ENCODE results near the gene SLC15A5.

Gene SLC15A5

DNA sequence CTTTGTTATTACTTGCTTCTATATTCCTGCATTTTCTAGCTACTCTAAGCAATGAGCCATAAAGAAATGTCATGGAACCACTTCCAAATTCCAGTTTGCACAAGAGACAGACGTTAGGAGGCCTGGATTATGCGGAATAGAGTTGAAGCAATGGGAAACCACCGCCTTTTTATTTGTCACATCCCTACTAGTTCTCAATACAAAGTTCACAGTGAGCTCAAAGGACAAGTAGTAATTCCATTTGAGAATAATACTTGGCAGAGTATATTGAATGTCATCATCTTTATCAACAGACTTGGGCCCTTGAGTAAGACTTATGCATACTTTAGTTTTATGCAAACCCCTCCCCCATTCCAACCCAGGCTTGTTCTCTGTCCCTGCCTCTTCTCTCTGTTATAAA is 3.7 kb upstream of the SLC15A5 start:
- Histone ChIP-seq H3K4me3 (no peak overlapping the region), H3K9ac (ENCODE audit: insufficient read length) (no peak overlapping the region), H3K9me3 (ENCODE audit: low read depth, low read length) (no peaks in the 10 kb centered on the region), H3K36me3 (ENCODE audit: insufficient read depth, low read length) (no peaks in the 10 kb centered on the region), H3K27ac (no peak overlapping the region)
- no peak for TF ChIP-seq POLR2AphosphoS5 (IDR thresholded peaks at IDR 0.05; ENCODE audit: borderline replicate concordance, low read depth, low read length)
- TF ChIP-seq EZH2 (IDR thresholded peaks at IDR 0.05), result no peak
- DNase-seq (ENCODE audit: low read depth, low spot score), result no peak

DNA sequence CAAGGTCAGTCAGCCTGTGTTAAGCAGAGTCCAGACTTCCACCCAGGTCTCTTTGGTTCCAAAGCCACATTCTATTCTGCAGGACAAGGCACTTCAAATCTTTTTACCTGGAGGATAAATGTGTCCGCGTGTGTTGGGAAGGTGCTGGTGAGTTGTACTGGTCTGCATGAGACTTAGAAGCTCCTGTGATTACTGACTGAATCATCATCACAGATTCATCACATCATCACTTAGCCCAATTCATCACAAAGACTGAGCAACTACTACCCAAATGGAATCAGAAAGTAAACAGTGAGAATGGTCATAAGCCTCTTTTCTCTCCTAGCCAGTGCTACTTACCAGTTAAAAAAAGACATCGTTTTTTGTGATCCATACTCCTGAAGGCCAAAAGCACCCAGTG is 5.3 kb downstream of the SLC15A5 start:
- Histone ChIP-seq H3K4me3 (no peak overlapping the region), H3K9ac (ENCODE audit: insufficient read length) (no peak overlapping the region)
- TF ChIP-seq POLR2AphosphoS5 (IDR thresholded peaks at IDR 0.05; ENCODE audit: borderline replicate concordance, low read depth, low read length) (no peak), EZH2 (IDR thresholded peaks at IDR 0.05) (no peak), FOXP2 (optimal IDR thresholded peaks at IDR 0.05; ENCODE audit: control extremely low read depth, extremely low read length, insufficient read depth) (no peak)

DNA sequence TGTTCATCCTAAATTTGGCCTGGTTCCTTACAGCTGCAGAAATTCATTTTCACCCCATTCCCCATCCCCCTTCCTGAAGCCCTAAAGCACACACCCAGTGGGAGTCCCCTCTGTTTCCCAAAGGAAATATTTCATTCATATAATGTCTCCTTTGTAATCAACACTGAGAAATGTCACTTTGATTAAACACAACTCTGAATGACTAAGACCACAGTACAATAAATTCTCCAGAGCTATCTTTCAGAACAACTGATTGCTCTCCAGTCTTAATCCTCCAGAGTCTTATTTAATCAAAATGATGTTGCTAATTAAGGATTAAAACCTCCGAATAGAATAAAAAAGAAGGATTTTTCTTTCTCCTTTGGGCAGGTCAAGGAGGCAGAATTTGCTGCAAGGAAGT is 6.4 kb downstream of the SLC15A5 start:
- no peak for TF ChIP-seq POLR2AphosphoS5 (IDR thresholded peaks at IDR 0.05; ENCODE audit: borderline replicate concordance, low read depth, low read length)
- H3K4me3 ChIP-seq, result no peak overlapping the region
- no peak overlapping the region for H3K27ac ChIP-seq
- H3K9ac ChIP-seq (ENCODE audit: insufficient read length), result no peak overlapping the region
- H3K36me3 ChIP-seq (ENCODE audit: insufficient read depth, low read length), result no peaks in the 10 kb centered on the region
- no peak for DNase-seq (ENCODE audit: low read depth, low spot score)
- no peaks in the 10 kb centered on the region for H3K9me3 ChIP-seq (ENCODE audit: low read depth, low read length)

More for the DNA sequence above, 5.3 kb downstream of the SLC15A5 start:
- Histone ChIP-seq H3K36me3 (ENCODE audit: insufficient read depth, low read length) (no peaks in the 10 kb centered on the region), H3K9me3 (ENCODE audit: low read depth, low read length) (no peaks in the 10 kb centered on the region), H3K27ac (no peak overlapping the region)
- DNase-seq (ENCODE audit: low read depth, low spot score), result no peak

DNA sequence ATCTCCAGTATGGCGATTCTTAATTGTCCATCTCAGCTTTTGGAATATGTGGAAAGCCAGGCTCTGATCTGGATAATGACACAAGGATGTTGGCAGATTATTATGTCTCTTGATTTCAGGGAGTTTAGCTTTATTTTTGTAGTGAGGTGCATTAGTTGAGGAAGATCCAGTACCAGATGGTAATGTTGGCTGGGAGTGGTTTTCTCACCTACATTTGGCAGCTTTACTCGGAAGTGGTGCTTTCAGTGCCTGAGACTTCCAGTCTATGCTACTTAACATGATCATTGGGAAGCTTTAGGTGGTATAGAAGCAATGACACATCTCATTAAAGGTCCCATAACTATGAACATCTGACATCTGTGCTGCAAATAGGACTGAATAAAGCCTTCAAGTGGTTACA is 7.5 kb downstream of the SLC15A5 start:
- TF ChIP-seq POLR2AphosphoS5 (IDR thresholded peaks at IDR 0.05; ENCODE audit: borderline replicate concordance, low read depth, low read length) (no peak), EZH2 (IDR thresholded peaks at IDR 0.05) (no peak), FOXP2 (optimal IDR thresholded peaks at IDR 0.05; ENCODE audit: control extremely low read depth, extremely low read length, insufficient read depth) (no peak)

DNA sequence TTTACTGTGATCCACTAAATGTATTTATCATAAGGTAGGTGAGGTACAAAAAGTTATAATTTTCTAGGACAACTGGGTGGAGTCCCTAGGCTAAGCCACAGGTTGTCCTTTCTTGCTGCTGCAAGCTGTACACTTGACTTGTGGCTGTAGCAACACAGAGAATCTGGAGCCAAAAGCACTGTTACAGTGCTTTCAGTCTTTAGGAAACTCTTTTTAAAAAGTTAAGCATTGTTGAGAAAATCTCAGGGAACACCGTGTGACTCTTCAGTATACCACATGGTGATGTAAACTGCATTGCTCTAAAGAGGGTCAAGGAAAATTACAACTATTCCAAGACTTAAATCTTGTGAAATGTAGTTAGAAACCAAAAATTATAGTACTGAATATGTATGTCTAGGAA is 11.4 kb downstream of the SLC15A5 start:
- no peak for TF ChIP-seq POLR2AphosphoS5 (IDR thresholded peaks at IDR 0.05; ENCODE audit: borderline replicate concordance, low read depth, low read length)
- no peak for TF ChIP-seq FOXP2 (optimal IDR thresholded peaks at IDR 0.05; ENCODE audit: control extremely low read depth, extremely low read length, insufficient read depth)
- no peak for TF ChIP-seq EZH2 (IDR thresholded peaks at IDR 0.05)
- H3K9ac ChIP-seq (ENCODE audit: insufficient read length), result no peak overlapping the region
- H3K9me3 ChIP-seq (ENCODE audit: low read depth, low read length), result no peaks in the 10 kb centered on the region
- DNase-seq (ENCODE audit: low read depth, low spot score), result no peak
- no peaks in the 10 kb centered on the region for H3K36me3 ChIP-seq (ENCODE audit: insufficient read depth, low read length)
- no peak overlapping the region for H3K4me3 ChIP-seq
- H3K27ac ChIP-seq, result no peak overlapping the region

More for the DNA sequence above, 7.5 kb downstream of the SLC15A5 start:
- Histone ChIP-seq H3K27ac (no peak overlapping the region), H3K36me3 (ENCODE audit: insufficient read depth, low read length) (no peaks in the 10 kb centered on the region), H3K9me3 (ENCODE audit: low read depth, low read length) (no peaks in the 10 kb centered on the region), H3K9ac (ENCODE audit: insufficient read length) (no peak overlapping the region), H3K4me3 (no peak overlapping the region)
- no peak for DNase-seq (ENCODE audit: low read depth, low spot score)

GRCh38 chr12:16261944-16262475 is 15.5 kb downstream of the SLC15A5 start:
- H3K4me3 ChIP-seq, result no peak overlapping the region
- no peak overlapping the region for H3K9ac ChIP-seq (ENCODE audit: insufficient read length)
- no peaks in the 10 kb centered on the region for H3K9me3 ChIP-seq (ENCODE audit: low read depth, low read length)
- no peaks in the 10 kb centered on the region for H3K36me3 ChIP-seq (ENCODE audit: insufficient read depth, low read length)
- TF ChIP-seq POLR2AphosphoS5 (IDR thresholded peaks at IDR 0.05; ENCODE audit: borderline replicate concordance, low read depth, low read length), result no peak
- no peak for TF ChIP-seq EZH2 (IDR thresholded peaks at IDR 0.05)
- TF ChIP-seq FOXP2 (optimal IDR thresholded peaks at IDR 0.05; ENCODE audit: control extremely low read depth, extremely low read length, insufficient read depth), result no peak
- DNase-seq (ENCODE audit: low read depth, low spot score), result no peak
- H3K27ac ChIP-seq, result no peak overlapping the region

DNA sequence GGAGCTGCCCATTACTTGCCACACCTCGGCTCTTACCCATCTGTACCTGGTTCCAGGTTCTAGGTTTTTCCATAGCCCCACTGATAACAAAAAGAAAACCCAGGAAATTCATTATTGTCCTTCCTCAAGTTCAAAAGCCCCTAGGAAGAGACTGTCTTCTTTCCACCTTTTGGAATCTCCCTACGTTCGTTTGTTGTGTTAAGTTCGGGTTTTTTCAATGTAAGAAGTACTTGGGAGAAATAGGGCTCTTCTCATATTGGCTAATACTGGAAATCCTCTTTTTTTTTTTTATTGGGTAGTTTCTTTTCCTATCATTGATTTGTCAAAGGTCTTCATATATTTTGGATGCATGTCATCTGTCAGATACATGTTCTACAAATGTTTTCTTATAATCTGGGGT is 17.3 kb downstream of the SLC15A5 start:
- TF ChIP-seq EZH2 (IDR thresholded peaks at IDR 0.05) (no peak), POLR2AphosphoS5 (IDR thresholded peaks at IDR 0.05; ENCODE audit: borderline replicate concordance, low read depth, low read length) (no peak), FOXP2 (optimal IDR thresholded peaks at IDR 0.05; ENCODE audit: control extremely low read depth, extremely low read length, insufficient read depth) (no peak)
- H3K9ac ChIP-seq (ENCODE audit: insufficient read length), result no peak overlapping the region
- no peak overlapping the region for H3K27ac ChIP-seq
- no peak for DNase-seq (ENCODE audit: low read depth, low spot score)
- H3K4me3 ChIP-seq, result no peak overlapping the region
- no peaks in the 10 kb centered on the region for H3K36me3 ChIP-seq (ENCODE audit: insufficient read depth, low read length)
- H3K9me3 ChIP-seq (ENCODE audit: low read depth, low read length), result no peaks in the 10 kb centered on the region

GRCh38 chr12:16258963-16259362 is 18.5 kb downstream of the SLC15A5 start:
- Histone ChIP-seq H3K4me3 (no peak overlapping the region), H3K36me3 (ENCODE audit: insufficient read depth, low read length) (no peaks in the 10 kb centered on the region), H3K9ac (ENCODE audit: insufficient read length) (no peak overlapping the region), H3K27ac (no peak overlapping the region), H3K9me3 (ENCODE audit: low read depth, low read length) (no peaks in the 10 kb centered on the region)
- TF ChIP-seq EZH2 (IDR thresholded peaks at IDR 0.05), result no peak
- no peak for TF ChIP-seq POLR2AphosphoS5 (IDR thresholded peaks at IDR 0.05; ENCODE audit: borderline replicate concordance, low read depth, low read length)
- no peak for TF ChIP-seq FOXP2 (optimal IDR thresholded peaks at IDR 0.05; ENCODE audit: control extremely low read depth, extremely low read length, insufficient read depth)
- no peak for DNase-seq (ENCODE audit: low read depth, low spot score)

GRCh38 chr12:16246264-16246663 is 31.2 kb downstream of the SLC15A5 start:
- Histone ChIP-seq H3K27ac (no peak overlapping the region), H3K4me3 (no peak overlapping the region), H3K36me3 (ENCODE audit: insufficient read depth, low read length) (no peaks in the 10 kb centered on the region), H3K9ac (ENCODE audit: insufficient read length) (no peak overlapping the region), H3K9me3 (ENCODE audit: low read depth, low read length) (no peaks in the 10 kb centered on the region)
- DNase-seq (ENCODE audit: low read depth, low spot score), result no peak
- TF ChIP-seq EZH2 (IDR thresholded peaks at IDR 0.05) (no peak), POLR2AphosphoS5 (IDR thresholded peaks at IDR 0.05; ENCODE audit: borderline replicate concordance, low read depth, low read length) (no peak), FOXP2 (optimal IDR thresholded peaks at IDR 0.05; ENCODE audit: control extremely low read depth, extremely low read length, insufficient read depth) (no peak)
